Ovary (tissue), 3 donors: ENCODE results near the gene SPDEF.

Experiments used
- CTCF ChIP-seq, 3 donors: fragments of 450-650 bp in 2 of 3; fragments of 200-600 bp in 1 of 3; IDR thresholded peaks; one replicate each; pipeline versions ENCODE4 v1.5.1 to v1.8.0; 2016 to 2022; ENCODE audit warnings: antibody characterized with exemption in 3 of 3, mild to moderate bottlenecking in 1 of 3
- EP300 ChIP-seq: sonication (generic); formaldehyde crosslinking; IDR thresholded peaks from one replicate; pipeline ENCODE4 v1.6.1; 2017; ENCODE audit warnings: antibody characterized with exemption
- donor health status: DM: no; HTN: no; CAD: no.

DNA sequence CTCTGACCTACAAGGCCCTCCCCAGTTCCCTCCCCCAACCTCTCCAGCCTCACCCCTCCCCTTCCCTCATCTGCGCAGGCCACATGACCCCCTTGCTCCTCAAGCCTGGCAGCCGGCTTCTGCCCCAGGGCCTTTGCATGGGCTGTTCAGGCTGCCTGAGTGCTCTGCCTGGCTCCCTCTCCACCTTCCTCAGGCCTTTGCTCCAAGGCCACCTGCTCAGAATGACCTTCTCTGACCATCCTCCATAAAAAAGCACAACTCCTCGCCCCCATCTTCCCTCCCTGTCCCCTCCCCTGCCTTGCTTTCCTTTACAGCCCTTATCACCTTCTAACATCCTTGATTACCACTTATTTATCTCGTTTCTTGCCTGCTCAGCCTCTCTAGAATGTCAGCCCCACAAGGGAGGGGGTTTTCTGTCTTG is 38.7 kb downstream of the SPDEF start:
- no peak for TF ChIP-seq EP300
- no peak for TF ChIP-seq CTCF (IDR thresholded peaks at IDR 0.05)
